Activated CD8-positive, alpha-beta T cell treated with anti-CD3 and anti-CD28 coated beads for 36 hours (primary cell): ENCODE data around the gene PRCC. TPM values are rescaled to one million over a fixed set of nuclear protein-coding genes. Genes with fewer than 3 reads are reported as not detected.

Source experiments
- ATAC-seq: fragments of 200-7000 bp; cut with Tn5 transposase; one replicate; pipeline ENCODE4 v1.10.0; 2021; ENCODE audit warnings: mild to moderate bottlenecking, moderate library complexity
- CTCF ChIA-PET: fragments of 350-600 bp; sonication (Branson Sonifier 250); formaldehyde crosslinking; loops from one replicate; lab custom pipeline; 2021; ENCODE audit warnings: antibody characterized with exemption; lab: Charles Lee
- POLR2A ChIA-PET: fragments of 350-600 bp; sonication (Branson Sonifier 250); formaldehyde crosslinking; loops from one replicate; lab custom pipeline; 2021; ENCODE audit warnings: antibody characterized with exemption; lab: Charles Lee
- DNase-seq: peaks from one replicate; pipeline ENCODE4 v3.0.0-alpha.2; 2020
- H3K27ac Mint-ChIP-seq: one replicate; pipeline ENCODE4 v1.8.0; 2021; ENCODE audit warnings: mild to moderate bottlenecking, mixed read lengths
- H3K27me3 Mint-ChIP-seq: one replicate; pipeline ENCODE4 v1.8.0; 2021; ENCODE audit warnings: mixed read lengths
- H3K36me3 Mint-ChIP-seq: one replicate; pipeline ENCODE4 v1.8.0; 2021; ENCODE audit warnings: low read depth, mixed read lengths
- H3K4me1 Mint-ChIP-seq: one replicate; pipeline ENCODE4 v1.8.0; 2021; ENCODE audit warnings: low read depth, mixed read lengths
- H3K4me3 Mint-ChIP-seq: one replicate; pipeline ENCODE4 v1.8.0; 2021; ENCODE audit warnings: mild to moderate bottlenecking, moderate library complexity, mixed read lengths
- H3K9me3 Mint-ChIP-seq: one replicate; pipeline ENCODE4 v1.8.0; 2021; ENCODE audit warnings: mixed read lengths
- CTCF ChIP-seq: fragments of 200-600 bp; IDR thresholded peaks from one replicate; pipeline ENCODE4 v1.8.0; 2022; ENCODE audit warnings: antibody characterized with exemption, mild to moderate bottlenecking
- intact Hi-C: fragments of 100-400 bp; cut with micrococcal nuclease; formaldehyde crosslinking; loops from one replicate; pipeline ENCODE4 v1.10.0; 2022
- total RNA-seq, 2 experiments: library from RNA; stranded (reverse); gene quantifications; one replicate each; pipeline ENCODE4 v1.2.3, GENCODE V29; 2021

Gene PRCC
- total RNA-seq, 2 experiments from 2014 or later: 69.8 to 70.6 TPM

- peak; percentile 89 for ATAC-seq
- ChIA-PET POLR2A (interaction anchor here (0.5 to 5.1 kb wide), 8 partner anchors 10 to 240 kb away, joined by 3 to 89 read pairs (median 6); partner anchors contain the start of genes HDGF, ISG20L2, METTL25B and PRCC), CTCF (interaction anchor here (1.0 to 5.0 kb wide), 5 partner anchors 11 to 51 kb away, joined by 3 to 71 read pairs (median 4); partner anchors contain the start of genes ISG20L2, METTL25B and PRCC)
- Mint-ChIP-seq H3K36me3 (peaks cover 74% of the 10 kb centered on the region), H3K4me3 (peak within 1 kb of the TSS; percentile 98), H3K27ac (peak within 1 kb of the TSS; percentile 95), H3K4me1 (peaks cover 50% of the 10 kb centered on the region), H3K9me3 (no peaks in the 10 kb centered on the region), H3K27me3 (no peaks in the 10 kb centered on the region)
- DNase-seq: peak; percentile 99
- intact Hi-C loops: loop anchor here (1.0 kb wide), 2 partner anchors 12 to 26 kb away; partner anchors contain the start of gene PRCC
- TF ChIP-seq CTCF: no peak
Observed at GRCh38 chr1:156740741-156741480, 26.4 kb upstream of the PRCC start, which contains the start of gene MRPL24. MRPL24 (minus strand) TSS chr1:156741088; CDS start chr1:156738704, 2,384 bp downstream.

- H3K9me3 Mint-ChIP-seq: no peaks in the 10 kb centered on the region
- no peaks in the 10 kb centered on the region for H3K27me3 Mint-ChIP-seq
- H3K4me1 Mint-ChIP-seq: peaks cover 56% of the 10 kb centered on the region
- DNase-seq: peak; percentile 45
- peaks cover 74% of the 10 kb centered on the region for H3K36me3 Mint-ChIP-seq
- TF ChIP-seq CTCF: no peak
- POLR2A ChIA-PET: interaction anchor here (0.5 to 5.1 kb wide), 9 partner anchors 10 to 240 kb away, joined by 3 to 89 read pairs (median 5); partner anchors contain the start of genes HDGF, ISG20L2, METTL25B and PRCC
- CTCF ChIA-PET: interaction anchor here (0.8 to 5.0 kb wide), 7 partner anchors 11 to 258 kb away, joined by 3 to 71 read pairs (median 3); partner anchors contain the start of genes ISG20L2, METTL25B and PRCC
- H3K4me3 Mint-ChIP-seq: peak overlapping the region; percentile 98
- peak overlapping the region; percentile 95 for H3K27ac Mint-ChIP-seq
- ATAC-seq: no peak
- intact Hi-C loops: loop anchor here (1.0 kb wide), 1 partner anchor 26 kb away; the partner anchor contains the start of gene PRCC
Observed at GRCh38 chr1:156741481-156741983, 25.8 kb upstream of the PRCC start.

- ATAC-seq (no peak), DNase-seq (peak; percentile 40)
- intact Hi-C loops: no loop called here
- Mint-ChIP-seq H3K4me1 (peaks cover 61% of the 10 kb centered on the region), H3K9me3 (no peaks in the 10 kb centered on the region), H3K4me3 (peak overlapping the region; percentile 98), H3K27ac (peak overlapping the region; percentile 95), H3K36me3 (peaks cover 74% of the 10 kb centered on the region), H3K27me3 (no peaks in the 10 kb centered on the region)
- no peak for TF ChIP-seq CTCF
- POLR2A ChIA-PET: interaction anchor here (0.6 to 5.1 kb wide), 7 partner anchors 9 to 142 kb away, joined by 3 to 89 read pairs (median 7); partner anchors contain the start of genes HDGF, ISG20L2, METTL25B and PRCC
- CTCF ChIA-PET: interaction anchor here (0.8 to 5.0 kb wide), 5 partner anchors 14 to 258 kb away, joined by 3 to 71 read pairs (median 3); partner anchors contain the start of genes ISG20L2 and METTL25B
Observed at GRCh38 chr1:156742017-156742416, 25.3 kb upstream of the PRCC start.

- H3K27ac Mint-ChIP-seq: peak overlapping the region; percentile 95
- ChIA-PET POLR2A (interaction anchor here (0.6 to 5.1 kb wide), 7 partner anchors 8 to 153 kb away, joined by 3 to 89 read pairs (median 3); partner anchors contain the start of genes HDGF, ISG20L2, METTL25B and PRCC), CTCF (interaction anchor here (1.1 to 5.0 kb wide), 2 partner anchors 15 to 115 kb away, joined by 3 to 71 read pairs; partner anchors contain the start of genes ISG20L2 and METTL25B)
- intact Hi-C loops: no loop called here
- no peaks in the 10 kb centered on the region for H3K9me3 Mint-ChIP-seq
- TF ChIP-seq CTCF: no peak
- no peak overlapping the region for H3K4me3 Mint-ChIP-seq
- peaks cover 71% of the 10 kb centered on the region for H3K36me3 Mint-ChIP-seq
- peaks cover 68% of the 10 kb centered on the region for H3K4me1 Mint-ChIP-seq
- DNase-seq (no peak), ATAC-seq (no peak)
- no peaks in the 10 kb centered on the region for H3K27me3 Mint-ChIP-seq
Observed at GRCh38 chr1:156742801-156743200, 24.5 kb upstream of the PRCC start.
